Measurements from ENCODE around the gene BSCL2.

BSCL2 gene

GRCh38 chr11:62646825-62647608 lies 60.2 kb downstream of the BSCL2 start:
- DNase-seq (ENCODE audit: low read depth in 2 of 2), result no peak
- TF ChIP-seq, protein P1, sequence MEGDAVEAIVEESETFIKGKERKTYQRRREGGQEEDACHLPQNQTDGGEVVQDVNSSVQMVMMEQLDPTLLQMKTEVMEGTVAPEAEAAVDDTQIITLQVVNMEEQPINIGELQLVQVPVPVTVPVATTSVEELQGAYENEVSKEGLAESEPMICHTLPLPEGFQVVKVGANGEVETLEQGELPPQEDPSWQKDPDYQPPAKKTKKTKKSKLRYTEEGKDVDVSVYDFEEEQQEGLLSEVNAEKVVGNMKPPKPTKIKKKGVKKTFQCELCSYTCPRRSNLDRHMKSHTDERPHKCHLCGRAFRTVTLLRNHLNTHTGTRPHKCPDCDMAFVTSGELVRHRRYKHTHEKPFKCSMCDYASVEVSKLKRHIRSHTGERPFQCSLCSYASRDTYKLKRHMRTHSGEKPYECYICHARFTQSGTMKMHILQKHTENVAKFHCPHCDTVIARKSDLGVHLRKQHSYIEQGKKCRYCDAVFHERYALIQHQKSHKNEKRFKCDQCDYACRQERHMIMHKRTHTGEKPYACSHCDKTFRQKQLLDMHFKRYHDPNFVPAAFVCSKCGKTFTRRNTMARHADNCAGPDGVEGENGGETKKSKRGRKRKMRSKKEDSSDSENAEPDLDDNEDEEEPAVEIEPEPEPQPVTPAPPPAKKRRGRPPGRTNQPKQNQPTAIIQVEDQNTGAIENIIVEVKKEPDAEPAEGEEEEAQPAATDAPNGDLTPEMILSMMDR (IDR thresholded peaks at IDR 0.05; ENCODE audit: low read depth, low read length), result no peak
- H3K4me3 ChIP-seq (replicated peaks in 1 of 2; ENCODE audit: low read depth in 2 of 2, low read length in 2 of 2), result no peak overlapping the region

DNA sequence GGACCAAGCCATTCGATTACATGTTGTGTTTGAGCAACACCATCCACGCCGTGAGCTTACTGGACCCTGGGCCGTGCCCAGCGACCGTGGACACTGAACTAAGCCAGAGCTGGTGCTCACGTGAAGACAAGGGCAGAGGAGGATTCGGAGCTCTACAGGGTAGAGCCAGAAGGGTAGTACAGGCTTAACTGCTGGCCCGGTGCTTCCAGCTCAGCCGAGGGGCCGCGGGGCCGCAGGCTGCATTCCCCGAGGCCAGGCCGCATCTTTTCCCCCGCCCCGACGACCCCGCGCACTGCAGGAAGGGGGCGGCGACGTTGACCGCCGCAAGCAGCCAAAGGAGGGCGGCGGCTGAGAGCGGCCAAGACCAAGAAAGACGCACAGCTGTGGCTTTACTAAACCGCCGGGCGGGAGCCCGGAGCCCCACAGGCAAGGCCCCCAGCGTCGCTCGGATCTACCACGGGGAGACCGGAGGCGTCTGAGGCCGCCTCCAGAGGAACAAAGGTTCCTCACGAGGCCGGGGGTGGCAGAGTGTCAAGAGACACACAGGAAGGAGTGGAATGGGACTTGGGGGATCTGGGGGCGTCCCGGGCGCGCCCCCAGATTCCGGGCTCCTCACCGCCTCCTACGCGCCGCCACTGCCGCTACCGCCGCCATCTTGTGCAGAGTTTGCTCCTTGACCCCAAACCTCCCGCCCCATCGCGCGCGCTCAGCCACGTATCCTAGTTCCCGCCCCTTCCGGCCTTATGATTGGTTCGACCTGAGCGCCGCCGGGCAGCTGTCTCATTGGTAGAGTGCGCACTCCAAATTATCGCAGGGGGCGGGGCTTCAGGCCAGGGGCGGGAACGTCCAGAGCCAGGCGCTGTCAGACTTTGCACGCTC lies 61.0 kb downstream of the BSCL2 start, which contains the start of gene GANAB:
TSS of gene GANAB (minus strand) at position 668 of the 879 bp plus-strand sequence. CDS start at position 654, 14 bp downstream.
- H3K4me3 ChIP-seq (replicated peaks in 1 of 2; ENCODE audit: low read depth in 2 of 2, low read length in 2 of 2), result peak within 1 kb of the TSS; percentile 83 to 86
- TF ChIP-seq, protein P1 (IDR thresholded peaks at IDR 0.05; ENCODE audit: low read depth, low read length), result no peak
- DNase-seq (ENCODE audit: low read depth in 2 of 2), result peak; percentile 98

- TF ChIP-seq, protein P1 (IDR thresholded peaks at IDR 0.05; ENCODE audit: low read depth, low read length), result no peak
- peak overlapping the region; percentile 83 to 86 for H3K4me3 ChIP-seq (replicated peaks in 1 of 2; ENCODE audit: low read depth in 2 of 2, low read length in 2 of 2)
Measured at GRCh38 chr11:62645671-62645945, 61.6 kb downstream of the BSCL2 start.

DNA sequence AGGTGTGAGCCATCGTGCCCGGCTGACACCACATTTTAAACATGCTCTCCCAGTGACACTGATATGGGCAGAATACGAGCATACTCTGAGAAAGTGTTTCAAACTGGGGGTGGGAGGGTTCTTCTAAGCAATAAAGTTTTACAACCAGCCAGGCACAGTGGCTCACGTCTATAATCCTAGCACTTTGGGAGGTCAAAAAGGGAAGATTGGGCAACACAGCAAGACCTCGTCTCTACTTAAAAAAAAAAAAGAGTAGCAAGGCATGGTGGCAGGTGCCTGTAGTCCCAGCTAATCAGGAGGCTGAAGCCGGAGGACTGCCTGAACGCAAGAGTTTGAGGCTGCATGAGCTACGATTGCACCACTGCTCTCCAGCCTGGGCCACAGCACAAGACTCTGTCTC lies 63.0 kb downstream of the BSCL2 start:
- no peak overlapping the region for H3K4me3 ChIP-seq (replicated peaks in 1 of 2; ENCODE audit: low read depth in 2 of 2, low read length in 2 of 2)
- TF ChIP-seq, protein P1 (IDR thresholded peaks at IDR 0.05; ENCODE audit: low read depth, low read length), result no peak
- DNase-seq (ENCODE audit: low read depth in 2 of 2), result no peak

More at GRCh38 chr11:62645671-62645945, 61.6 kb downstream of the BSCL2 start:
- DNase-seq (ENCODE audit: low read depth in 2 of 2), result peak in 1 of 2 donors; percentile 10

Measured in cardiac fibroblast (primary cell).